ENCODE results near the gene OR5C1. TPM values are rescaled to one million over a fixed set of nuclear protein-coding genes. Genes with fewer than 3 reads are reported as not detected.

OR5C1 gene
- polyA plus RNA-seq, 3 donors from 2014 or later = not detected

Other genes starting within 250 kb of the OR5C1 start
- not detected for gene OR1N2, start 235.8 kb upstream of the OR5C1 start, polyA plus RNA-seq
- gene OR1L8, start 205.5 kb upstream of the OR5C1 start, polyA plus RNA-seq = under 1 TPM in 2 of 3 donors, not detected in 1; 0.11 to 0.64 TPM
- not detected for gene OR1Q1, start 174.2 kb upstream of the OR5C1 start, polyA plus RNA-seq
- not detected for gene OR1B1, start 131.3 kb upstream of the OR5C1 start, polyA plus RNA-seq
- not detected for gene OR1L1, start 127.2 kb upstream of the OR5C1 start, polyA plus RNA-seq
- gene OR1L3, start 113.8 kb upstream of the OR5C1 start, polyA plus RNA-seq = not detected
- not detected for gene OR1L4, start 64.9 kb upstream of the OR5C1 start, polyA plus RNA-seq
- gene OR1L6, start 46.6 kb upstream of the OR5C1 start, polyA plus RNA-seq = not detected
- not detected for gene OR1K1, start 11.2 kb downstream of the OR5C1 start, polyA plus RNA-seq
- gene PDCL, start 39.7 kb downstream of the OR5C1 start, polyA plus RNA-seq = 10 to 100 TPM; 10.0 to 14.0 (median 13.6) TPM
- 10 to 100 TPM; 18.1 to 26.8 (median 23.7) TPM for gene RC3H2, start 116.4 kb downstream of the OR5C1 start, polyA plus RNA-seq
- 1 to 10 TPM in 2 of 3 donors, not detected in 1; 2.3 to 2.6 TPM for gene ZBTB6, start 124.4 kb downstream of the OR5C1 start, polyA plus RNA-seq
- gene ZBTB26, start 142.6 kb downstream of the OR5C1 start, polyA plus RNA-seq = 1 to 10 TPM in 1 of 3 donors, under 1 TPM in 1, not detected in 1; 0.69 to 1.4 TPM
- 10 to 100 TPM; 14.0 to 24.2 (median 14.7) TPM for gene RABGAP1, start 152.1 kb downstream of the OR5C1 start, polyA plus RNA-seq
- not detected for gene GPR21, start 244.7 kb downstream of the OR5C1 start, polyA plus RNA-seq